Testis (tissue), 2 donors: ENCODE measurements around the gene SNAP47.

Experiments
- CTCF ChIP-seq, 3 experiments: fragments of 450-650 bp in 2 of 3; fragments of 200-600 bp in 1 of 3; sonication (generic) in 1 of 3; IDR thresholded peaks; one replicate each; pipeline ENCODE4 v1.5.1; 2016 to 2019; ENCODE audit warnings: antibody characterized with exemption in 3 of 3, mild to moderate bottlenecking in 2 of 3, moderate library complexity in 1 of 3
- POLR2A ChIP-seq: fragments of 450-650 bp; IDR thresholded peaks from one replicate; pipeline ENCODE4 v1.6.1; 2017; ENCODE audit warnings: antibody characterized with exemption, mild to moderate bottlenecking, moderate library complexity

GRCh38 chr1:227730630-227731151 is 4.5 kb upstream of the SNAP47 start:
- TF ChIP-seq CTCF (IDR thresholded peaks at IDR 0.05) = no peak
- no peak for TF ChIP-seq POLR2A
